Neutrophil (primary cell): Measurements from ENCODE around the gene BNC1.

Source experiments
- H3K27ac ChIP-seq: fragments of 200-600 bp; sonication (generic); 2 replicates; pipeline ENCODE4 v1.5.1; 2016; ENCODE audit warnings: mild to moderate bottlenecking, moderate library complexity
- H3K27me3 ChIP-seq: fragments of 200-600 bp; sonication (generic); 2 replicates; pipeline ENCODE4 v1.6.0; 2016; ENCODE audit warnings: mild to moderate bottlenecking
- H3K36me3 ChIP-seq: fragments of 200-600 bp; sonication (generic); 2 replicates; pipeline ENCODE4 v1.5.1; 2017
- H3K4me1 ChIP-seq, 2 experiments: fragments of 200-600 bp in 1 of 2; sonication (generic) in 1 of 2; 1 replicate in 1 of 2; 2 replicates in 1 of 2; pipeline versions ENCODE4 v1.5.1 to v1.6.1; 2013 to 2016; ENCODE audit warnings: low read depth in 1 of 2, low read length in 1 of 2, mild to moderate bottlenecking in 1 of 2, moderate library complexity in 1 of 2; ENCODE audit not compliant: control insufficient read depth in 1 of 2, insufficient read depth in 1 of 2
- H3K4me3 ChIP-seq, 2 experiments: fragments of 200-600 bp in 1 of 2; sonication (generic) in 1 of 2; 1 replicate in 1 of 2; 2 replicates in 1 of 2; pipeline ENCODE4 v1.5.1; 2013 to 2016; ENCODE audit warnings: low read depth in 1 of 2, low read length in 1 of 2, mild to moderate bottlenecking in 1 of 2, moderate library complexity in 1 of 2
- H3K9me3 ChIP-seq: fragments of 200-600 bp; sonication (generic); 2 replicates; pipeline ENCODE4 v1.5.1; 2016
- TF ChIP-seq, protein P1 (sequence below): fragments of 200-600 bp; sonication (generic); IDR thresholded peaks from 2 replicates; pipeline ENCODE4 v1.5.1; 2016; ENCODE audit warnings: antibody characterized with exemption

Gene BNC1

GRCh38 chr15:83312071-83312470 lies 27.6 kb upstream of the BNC1 start:
- H3K27ac ChIP-seq = no peak overlapping the region
- peaks cover 3% of the 10 kb centered on the region for H3K27me3 ChIP-seq
- no peak overlapping the region for H3K4me3 ChIP-seq
- no peaks in the 10 kb centered on the region for H3K36me3 ChIP-seq
- TF ChIP-seq, protein P1, sequence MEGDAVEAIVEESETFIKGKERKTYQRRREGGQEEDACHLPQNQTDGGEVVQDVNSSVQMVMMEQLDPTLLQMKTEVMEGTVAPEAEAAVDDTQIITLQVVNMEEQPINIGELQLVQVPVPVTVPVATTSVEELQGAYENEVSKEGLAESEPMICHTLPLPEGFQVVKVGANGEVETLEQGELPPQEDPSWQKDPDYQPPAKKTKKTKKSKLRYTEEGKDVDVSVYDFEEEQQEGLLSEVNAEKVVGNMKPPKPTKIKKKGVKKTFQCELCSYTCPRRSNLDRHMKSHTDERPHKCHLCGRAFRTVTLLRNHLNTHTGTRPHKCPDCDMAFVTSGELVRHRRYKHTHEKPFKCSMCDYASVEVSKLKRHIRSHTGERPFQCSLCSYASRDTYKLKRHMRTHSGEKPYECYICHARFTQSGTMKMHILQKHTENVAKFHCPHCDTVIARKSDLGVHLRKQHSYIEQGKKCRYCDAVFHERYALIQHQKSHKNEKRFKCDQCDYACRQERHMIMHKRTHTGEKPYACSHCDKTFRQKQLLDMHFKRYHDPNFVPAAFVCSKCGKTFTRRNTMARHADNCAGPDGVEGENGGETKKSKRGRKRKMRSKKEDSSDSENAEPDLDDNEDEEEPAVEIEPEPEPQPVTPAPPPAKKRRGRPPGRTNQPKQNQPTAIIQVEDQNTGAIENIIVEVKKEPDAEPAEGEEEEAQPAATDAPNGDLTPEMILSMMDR = no peak
- no peaks in the 10 kb centered on the region for H3K4me1 ChIP-seq
- no peaks in the 10 kb centered on the region for H3K9me3 ChIP-seq

DNA sequence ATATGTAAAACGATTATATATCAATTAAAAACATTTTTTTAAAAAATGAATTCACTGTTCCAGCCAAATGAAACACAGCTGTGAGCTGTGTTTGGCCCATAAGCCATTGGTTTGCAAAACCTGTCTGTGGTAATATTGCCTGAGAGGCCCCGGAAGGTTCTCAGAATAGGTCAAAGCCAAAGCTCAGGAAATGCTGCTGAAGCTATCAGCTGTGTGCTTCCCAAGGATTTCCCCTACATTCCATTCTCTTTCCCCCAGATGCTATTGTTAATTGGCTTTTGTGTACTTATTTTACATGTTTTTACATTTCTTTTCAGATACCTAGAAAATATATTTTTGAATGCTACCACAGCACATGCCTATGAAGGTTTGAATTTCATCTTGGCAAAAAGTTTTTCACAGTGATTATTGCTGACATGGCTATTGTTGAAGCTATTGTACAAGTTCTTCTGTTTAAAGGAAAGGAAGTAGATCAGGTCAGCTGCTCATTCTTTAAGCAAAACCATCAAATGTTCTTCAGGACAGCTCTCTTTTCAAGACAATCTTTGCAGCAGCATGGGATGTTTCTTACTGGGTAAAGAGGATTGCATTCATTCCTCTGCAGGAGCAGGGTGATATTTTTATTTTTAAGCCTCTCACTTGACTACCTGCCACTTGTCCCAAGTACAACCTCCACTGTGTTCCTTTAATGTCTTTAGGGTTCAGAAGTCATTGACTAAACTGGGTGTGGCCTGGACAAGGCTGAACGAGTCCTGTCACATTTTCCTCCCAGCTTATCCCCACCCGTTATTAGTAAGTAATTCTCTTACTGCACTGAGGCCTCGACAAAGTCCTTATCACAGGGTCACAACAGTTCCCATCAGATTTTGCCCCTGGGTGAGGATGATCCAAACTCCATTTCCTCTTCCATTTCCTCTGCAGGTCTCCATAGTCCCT lies 26.3 kb upstream of the BNC1 start:
- no peaks in the 10 kb centered on the region for H3K4me1 ChIP-seq
- H3K4me3 ChIP-seq = no peak overlapping the region
- no peak overlapping the region for H3K27ac ChIP-seq
- H3K27me3 ChIP-seq = peaks cover 13% of the 10 kb centered on the region
- H3K36me3 ChIP-seq = no peaks in the 10 kb centered on the region
- TF ChIP-seq, protein P1 = no peak
- no peaks in the 10 kb centered on the region for H3K9me3 ChIP-seq

DNA sequence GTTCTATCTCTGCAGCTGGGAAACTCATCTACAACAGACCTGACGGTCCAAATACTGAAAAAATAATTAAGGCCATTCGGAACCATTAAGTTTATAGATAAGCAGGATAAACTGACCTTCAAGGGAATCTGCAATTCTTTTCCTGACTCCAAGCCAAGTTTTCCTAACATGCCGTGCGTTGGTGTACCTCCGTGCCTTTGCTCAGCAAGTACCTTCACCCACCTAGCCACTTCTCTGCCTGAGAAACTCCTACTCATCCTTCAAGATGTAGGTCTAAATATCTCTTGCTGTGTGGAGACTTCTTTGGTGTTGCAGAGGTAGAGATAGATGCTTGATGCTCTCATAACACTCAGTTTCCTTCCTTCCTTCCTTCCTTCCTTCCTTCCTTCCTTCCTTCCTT lies 24.2 kb upstream of the BNC1 start:
- H3K27ac ChIP-seq = no peak overlapping the region
- H3K9me3 ChIP-seq = no peaks in the 10 kb centered on the region
- H3K36me3 ChIP-seq = no peaks in the 10 kb centered on the region
- peaks cover 29% of the 10 kb centered on the region for H3K27me3 ChIP-seq
- no peaks in the 10 kb centered on the region for H3K4me1 ChIP-seq
- no peak overlapping the region for H3K4me3 ChIP-seq
- TF ChIP-seq, protein P1 = no peak

GRCh38 chr15:83306561-83306960 lies 22.1 kb upstream of the BNC1 start:
- H3K27me3 ChIP-seq = peaks cover 29% of the 10 kb centered on the region
- H3K4me3 ChIP-seq = no peak overlapping the region
- TF ChIP-seq, protein P1 = no peak
- no peak overlapping the region for H3K27ac ChIP-seq
- H3K4me1 ChIP-seq = no peaks in the 10 kb centered on the region
- no peaks in the 10 kb centered on the region for H3K36me3 ChIP-seq
- H3K9me3 ChIP-seq = no peaks in the 10 kb centered on the region

GRCh38 chr15:83305704-83306291 lies 21.3 kb upstream of the BNC1 start:
- TF ChIP-seq, protein P1 = no peak
- peaks cover 32% of the 10 kb centered on the region for H3K27me3 ChIP-seq
- H3K4me1 ChIP-seq = no peaks in the 10 kb centered on the region
- no peak overlapping the region for H3K4me3 ChIP-seq
- H3K36me3 ChIP-seq = no peaks in the 10 kb centered on the region
- H3K9me3 ChIP-seq = no peaks in the 10 kb centered on the region
- H3K27ac ChIP-seq = no peak overlapping the region
